ENCODE results near the gene RBBP6.
"Not testable (repeated sequence)": the region's sequence is repeated elsewhere in the genome, so short reads cannot be mapped to it uniquely, and the experiment has no call there.

RBBP6 gene

DNA sequence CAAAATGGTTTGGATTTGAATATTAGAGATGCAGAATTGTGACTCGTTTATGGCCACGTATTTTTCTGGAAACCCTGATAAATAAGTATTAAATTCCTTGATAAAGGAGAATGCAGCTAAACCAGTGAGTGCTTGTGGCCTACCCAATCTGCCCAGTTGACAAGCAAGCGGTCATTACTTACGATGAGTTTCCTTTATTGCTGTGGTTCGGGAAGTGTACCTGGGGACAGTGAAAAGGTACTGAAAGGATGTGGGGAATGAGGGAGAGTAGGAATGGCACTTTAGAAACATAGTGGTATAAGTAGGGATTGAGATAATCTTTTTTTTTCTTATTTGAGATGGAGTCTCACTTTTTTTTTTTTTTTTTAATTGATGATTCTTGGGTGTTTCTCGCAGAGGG lies 33.8 kb downstream of the RBBP6 start:
- DNase-seq = no peak

DNA sequence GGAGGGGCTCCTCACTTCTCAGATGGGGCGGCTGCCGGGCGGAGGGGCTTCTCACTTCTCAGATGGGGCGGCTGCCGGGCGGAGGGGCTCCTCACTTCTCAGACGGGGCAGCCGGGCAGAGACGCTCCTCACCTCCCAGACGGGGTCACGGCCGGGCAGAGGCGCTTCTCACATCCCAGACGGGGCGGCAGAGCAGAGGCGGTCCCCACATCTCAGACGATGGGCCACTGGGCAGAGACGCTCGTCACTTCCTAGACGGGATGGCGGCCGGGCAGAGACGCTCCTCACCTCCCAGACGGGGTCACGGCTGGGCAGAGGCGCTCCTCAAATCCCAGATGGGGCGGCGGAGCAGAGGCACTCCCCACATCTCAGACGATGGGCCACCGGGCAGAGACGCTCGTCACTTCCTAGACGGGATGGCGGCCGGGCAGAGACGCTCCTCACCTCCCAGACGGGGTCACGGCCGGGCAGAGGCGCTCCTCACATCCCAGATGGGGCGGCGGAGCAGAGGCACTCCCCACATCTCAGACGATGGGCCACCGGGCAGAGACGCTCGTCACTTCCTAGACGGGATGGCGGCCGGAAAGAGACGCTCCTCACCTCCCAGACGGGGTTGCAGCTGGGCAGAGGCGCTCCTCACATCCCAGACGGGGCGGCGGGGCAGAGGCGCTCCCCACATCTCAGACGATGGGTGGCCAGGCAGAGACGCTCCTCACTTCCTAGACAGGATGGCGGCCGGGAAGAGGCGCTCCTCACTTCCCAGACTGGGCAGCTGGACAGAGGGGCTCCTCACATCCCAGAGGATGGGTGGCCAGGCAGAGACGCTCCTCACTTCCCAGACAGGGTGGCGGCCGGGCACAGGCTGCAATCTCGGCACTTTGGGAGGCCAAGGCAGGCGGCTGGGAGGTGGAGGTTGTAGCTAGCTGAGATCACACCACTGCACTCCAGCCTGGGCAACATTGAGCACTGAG lies 35.4 kb downstream of the RBBP6 start:
- not testable (repeated sequence) for DNase-seq

DNA sequence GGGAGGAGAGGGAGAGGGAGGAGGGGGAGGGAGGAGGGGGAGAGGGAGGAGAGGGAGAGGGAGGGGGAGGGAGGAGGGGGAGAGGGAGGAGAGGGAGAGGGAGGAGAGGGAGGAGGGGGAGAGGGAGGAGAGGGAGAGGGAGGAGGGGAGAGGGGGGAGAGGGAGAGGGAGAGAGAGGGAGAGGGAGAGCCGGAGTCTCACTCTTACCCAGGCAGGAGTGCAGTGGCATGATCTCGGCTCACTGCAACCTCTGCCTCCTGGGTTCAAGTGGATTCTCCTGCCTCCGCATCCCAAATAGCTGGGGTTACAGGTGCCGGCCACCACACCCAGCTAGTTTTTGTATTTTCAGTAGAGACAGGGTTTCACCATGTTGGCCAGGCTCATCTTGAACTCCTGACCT lies 36.4 kb downstream of the RBBP6 start:
- DNase-seq = not testable (repeated sequence)

DNA sequence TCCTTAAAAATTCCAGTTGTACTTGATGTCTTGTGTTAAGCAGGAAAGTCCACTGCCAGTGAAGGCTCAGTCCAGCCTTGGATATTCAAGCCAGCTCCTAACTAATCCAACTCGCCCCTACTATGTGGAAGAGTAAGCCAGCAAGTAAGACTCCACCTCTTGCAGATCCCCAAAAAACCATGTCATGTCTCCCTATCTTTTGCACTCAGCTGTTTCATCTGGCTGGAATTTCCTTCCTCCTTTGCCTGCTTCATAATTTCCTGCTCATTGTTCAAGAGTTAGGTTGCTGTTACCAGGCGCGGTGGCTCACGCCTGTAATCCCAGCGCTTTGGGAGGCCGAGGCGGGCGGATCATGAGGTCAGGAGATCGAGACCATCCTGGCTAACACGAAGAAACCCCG lies 37.8 kb downstream of the RBBP6 start:
- DNase-seq = no peak

DNA sequence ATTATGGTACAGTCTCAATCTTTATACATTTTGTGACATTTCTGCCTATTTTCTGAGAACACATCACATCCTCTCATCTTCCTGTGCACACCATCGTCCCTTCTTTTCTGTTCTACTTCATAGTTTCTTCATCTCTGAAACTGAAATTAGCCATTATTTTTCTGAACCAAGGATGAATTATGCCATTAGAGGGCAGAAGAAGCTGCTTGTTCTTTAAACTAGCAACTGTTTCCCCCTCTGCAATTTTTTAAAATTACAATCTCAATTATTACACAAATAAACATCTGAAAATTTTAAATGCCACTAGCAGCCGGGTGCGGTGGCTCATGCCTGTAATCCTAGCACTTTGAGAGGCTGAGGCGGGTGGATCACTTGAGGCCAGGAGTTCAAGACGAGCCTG lies 41.3 kb downstream of the RBBP6 start:
- no peak for DNase-seq

DNA sequence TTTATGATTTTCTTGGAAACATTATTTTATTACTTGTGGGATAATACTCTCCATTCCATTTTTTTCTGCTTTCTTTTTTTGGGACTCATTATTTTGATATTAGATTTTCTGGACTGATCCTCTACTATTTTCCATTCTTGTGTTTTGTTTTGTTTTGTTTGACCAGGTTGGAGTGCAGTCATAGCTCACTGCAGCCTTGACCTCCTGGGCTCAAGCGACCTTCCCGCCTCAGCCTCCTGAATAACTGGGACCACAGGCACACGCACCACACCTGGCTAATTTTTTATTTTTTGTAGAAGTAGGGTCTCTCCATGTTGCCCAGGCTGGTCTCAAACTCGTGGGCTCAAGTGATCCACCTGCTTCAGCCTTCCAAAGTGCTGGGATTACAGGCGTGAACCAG lies 44.1 kb downstream of the RBBP6 start:
- no peak for DNase-seq

DNA sequence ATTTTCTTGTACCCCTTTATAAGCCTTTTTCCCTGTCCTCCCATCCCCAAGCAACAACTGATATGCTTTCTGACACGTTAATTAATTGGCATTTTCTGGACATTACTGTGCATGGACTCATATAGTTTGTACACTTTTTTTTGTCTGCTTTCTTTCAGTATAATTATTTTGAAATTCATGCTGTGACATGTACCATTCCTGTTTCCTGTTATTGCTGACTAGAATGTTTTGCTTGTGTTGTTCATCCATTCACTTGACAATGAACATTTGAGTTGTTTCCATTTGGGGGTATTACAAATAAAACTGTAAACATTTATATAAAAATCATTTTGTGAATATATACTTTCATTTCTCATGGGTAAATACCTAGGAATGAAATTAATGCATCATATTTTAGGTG lies 50.6 kb downstream of the RBBP6 start:
- DNase-seq = no peak

DNA sequence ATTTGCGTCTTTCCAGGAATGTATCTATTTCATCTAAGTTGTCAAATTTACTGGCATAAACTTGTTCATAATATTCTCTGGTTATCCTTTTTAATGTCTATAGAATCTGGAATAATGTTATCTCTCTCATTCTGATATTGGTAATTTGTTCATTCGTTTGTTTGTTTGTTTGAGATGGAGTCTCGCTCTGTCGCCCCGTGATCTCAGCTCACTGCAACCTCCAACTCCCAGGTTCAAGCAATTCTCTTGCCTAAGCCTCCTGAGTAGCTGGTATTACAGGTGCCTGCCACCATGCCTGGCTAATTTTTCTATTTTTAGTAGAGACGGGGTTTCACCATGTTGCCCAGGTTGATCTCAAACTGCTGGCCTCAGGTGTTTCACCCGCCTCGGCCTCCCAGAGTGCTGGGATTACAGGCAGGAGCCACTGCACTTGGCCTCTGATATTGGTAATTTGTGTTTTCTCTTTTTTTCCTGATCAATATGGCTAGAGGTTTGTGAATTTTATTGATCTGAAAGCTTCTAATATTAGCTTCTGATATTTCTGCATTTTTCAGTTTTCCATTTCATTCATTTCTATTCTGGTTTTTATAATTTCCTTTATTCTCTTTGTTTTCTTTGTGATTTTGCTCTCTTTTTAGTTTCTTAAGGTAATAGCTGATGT lies 59.5 kb downstream of the RBBP6 start:
- DNase-seq = no peak

DNA sequence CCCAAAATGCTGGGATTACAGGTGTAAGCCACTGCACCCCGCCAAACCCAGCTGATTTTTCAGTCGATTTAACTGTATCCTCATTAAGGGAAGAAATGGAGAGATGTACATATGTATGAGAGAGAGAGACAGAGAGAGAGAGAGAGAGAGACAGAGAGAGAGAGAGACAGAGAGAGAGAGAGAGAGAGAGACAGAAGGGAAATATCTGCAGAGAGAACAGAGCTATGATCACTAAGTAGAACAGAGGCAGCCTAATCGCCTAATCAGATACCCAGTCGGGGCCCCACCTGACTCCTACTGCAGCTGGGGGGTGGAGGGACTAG lies 70.0 kb downstream of the RBBP6 start:
- no peak for DNase-seq

DNA sequence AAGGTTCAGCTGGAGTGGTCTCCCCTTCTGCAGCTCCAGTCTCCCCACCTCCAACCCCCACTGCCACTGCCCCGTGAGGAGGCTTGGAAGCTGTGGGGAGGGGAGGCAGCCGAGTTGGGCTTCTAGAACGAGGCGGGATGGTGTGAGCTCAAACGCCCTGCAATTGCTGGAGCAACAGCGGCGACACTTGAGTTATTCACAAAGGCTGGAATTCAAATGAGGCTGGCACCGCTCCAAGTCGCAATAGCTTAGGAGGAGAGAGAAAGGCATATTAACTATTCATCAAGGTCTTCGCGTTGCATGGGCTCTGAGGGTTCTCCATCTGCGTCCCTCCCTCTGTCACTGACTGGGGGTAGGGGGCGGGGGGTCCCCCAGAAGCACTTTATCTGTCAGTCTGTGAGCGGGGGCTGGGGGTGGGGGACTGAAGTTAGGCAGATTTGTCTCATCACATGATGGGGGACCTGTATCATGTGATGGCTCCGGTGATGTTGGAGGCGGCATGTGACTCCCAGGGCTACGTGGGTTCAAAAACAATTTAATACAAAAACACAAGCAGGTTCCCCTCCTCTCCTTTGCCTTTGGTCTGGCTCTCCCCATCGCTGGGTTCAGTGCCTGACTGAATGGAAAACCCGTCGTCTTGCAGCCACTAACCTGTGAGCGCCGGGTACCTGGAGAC lies 70.5 kb downstream of the RBBP6 start:
- DNase-seq = peak; percentile 52

DNA sequence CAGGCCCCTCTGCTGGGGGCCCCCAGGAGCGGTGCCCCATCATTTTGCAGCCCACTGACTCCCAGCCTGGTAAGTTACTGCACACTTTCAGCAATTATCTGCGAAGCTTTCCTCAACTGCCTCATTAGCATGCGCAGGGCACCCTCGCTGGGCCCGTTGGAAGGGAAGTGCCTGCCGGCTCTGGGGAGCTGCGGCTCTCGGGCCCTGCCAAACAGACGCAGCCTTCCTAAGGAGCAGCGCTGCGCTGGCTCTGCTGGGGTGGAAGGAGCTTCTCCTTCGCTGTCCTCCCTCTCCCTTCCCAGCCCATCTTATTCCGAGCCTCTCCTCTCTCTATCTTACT lies 71.0 kb downstream of the RBBP6 start:
- no peak for DNase-seq

DNA sequence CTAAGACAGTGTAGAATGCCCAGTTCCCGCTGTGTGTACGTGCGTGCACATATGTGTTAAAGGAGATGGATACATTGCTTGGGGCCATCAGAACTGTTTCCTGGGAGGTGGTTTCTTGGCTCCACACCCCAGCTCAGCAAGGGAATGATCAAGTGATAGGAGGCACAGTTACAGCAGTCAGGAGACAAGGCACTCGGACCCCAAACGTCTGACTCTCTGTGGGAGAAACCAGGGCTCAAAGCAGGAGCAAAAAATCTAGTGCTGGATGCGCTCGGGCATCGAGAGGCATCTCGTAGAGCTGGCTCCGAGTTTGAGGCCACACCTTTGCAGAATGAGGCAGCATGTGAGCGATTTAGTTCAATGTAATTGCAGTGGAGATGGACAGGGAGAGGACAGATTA lies 71.9 kb downstream of the RBBP6 start:
- no peak for DNase-seq

DNA sequence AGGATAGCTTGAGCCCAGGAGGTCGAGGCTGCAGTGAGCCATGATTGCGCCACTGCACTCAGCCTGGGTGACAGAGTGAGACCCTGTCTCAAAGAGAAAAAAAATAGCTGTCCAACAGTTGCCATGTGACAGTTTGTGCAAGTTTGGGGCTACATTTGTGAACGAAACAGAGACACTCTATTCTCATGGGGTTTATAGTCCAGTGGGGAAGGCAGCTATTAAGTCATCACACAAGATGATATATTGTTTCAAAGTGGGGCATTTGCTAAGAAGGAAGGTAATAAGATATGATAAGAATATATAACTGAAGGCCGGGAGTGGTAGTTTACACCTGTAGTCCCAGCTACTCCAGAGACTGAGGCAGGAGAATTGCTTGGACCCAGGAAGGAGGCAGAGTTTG lies 73.3 kb downstream of the RBBP6 start:
- DNase-seq = no peak

DNA sequence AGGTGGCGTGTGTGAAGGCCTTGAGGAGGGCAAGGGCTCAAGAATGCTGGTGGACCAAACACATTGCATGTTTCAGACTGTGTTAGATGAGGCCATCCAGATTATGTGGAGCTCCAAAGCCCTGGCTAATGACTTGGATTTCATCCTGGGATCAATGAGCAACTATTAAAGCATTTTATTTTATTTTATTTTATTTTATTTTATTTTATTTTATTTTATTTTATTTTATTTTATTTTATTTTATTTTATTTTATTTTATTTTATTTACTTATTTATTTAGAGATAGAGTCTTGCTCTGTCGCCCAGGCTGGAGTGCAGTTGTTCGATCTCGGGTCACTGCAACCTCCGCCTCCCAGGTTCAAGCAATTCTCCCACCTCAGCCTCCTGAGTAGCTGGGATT lies 73.9 kb downstream of the RBBP6 start:
- not testable (repeated sequence) for DNase-seq

DNA sequence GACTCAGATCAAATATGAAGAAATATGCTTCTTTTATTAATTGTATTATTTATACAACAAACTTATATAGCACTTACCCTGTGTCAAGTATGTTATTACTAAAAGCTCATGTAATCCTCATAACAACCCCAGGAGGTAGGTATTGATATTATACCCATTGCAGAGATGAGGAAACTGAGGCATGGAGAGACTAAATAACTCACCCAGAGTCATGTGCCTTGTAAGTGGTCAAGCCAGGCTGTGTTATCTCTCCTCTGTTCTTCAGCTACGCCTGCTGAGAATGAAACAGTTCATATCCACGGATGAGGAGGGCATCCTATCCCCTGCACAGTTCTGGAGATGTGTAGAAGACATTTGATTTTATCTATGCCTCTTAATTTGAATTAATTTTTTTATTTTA lies 78.1 kb downstream of the RBBP6 start:
- DNase-seq = no peak
